Heart left ventricle (tissue), 16 donors: ENCODE data around the gene FANCE. TPM values are rescaled to one million over a fixed set of nuclear protein-coding genes. Genes with fewer than 3 reads are reported as not detected.

ENCODE experiments used
- ATAC-seq, 4 donors: fragments of 200-7000 bp; cut with Tn5 transposase; one replicate each; pipeline ENCODE4 v1.9.1; 2020 to 2022; ENCODE audit warnings: moderate library complexity in 4 of 4, mild to moderate bottlenecking in 3 of 4, moderate number of reproducible peaks in 1 of 4
- DNase-seq, 5 donors: peaks; one replicate each; pipeline ENCODE4 v3.0.0-alpha.2; 2020
- H3K27ac ChIP-seq, 12 donors: fragments of 200-600 bp; sonication (generic) in 4 of 12; one replicate each; pipeline versions ENCODE4 v1.5.0 to v1.8.0; 2016 to 2022; ENCODE audit warnings: mild to moderate bottlenecking in 2 of 12
- H3K27me3 ChIP-seq, 9 donors: fragments of 200-600 bp; sonication (generic) in 2 of 9; one replicate each; pipeline versions ENCODE4 v1.5.1 to v1.8.0; 2016 to 2022; ENCODE audit warnings: mild to moderate bottlenecking in 3 of 9
- H3K36me3 ChIP-seq, 9 donors: fragments of 200-600 bp; sonication (generic) in 2 of 9; one replicate each; pipeline versions ENCODE4 v1.5.0 to v1.8.0; 2018 to 2022; ENCODE audit warnings: mild to moderate bottlenecking in 2 of 9
- H3K4me1 ChIP-seq, 12 donors: fragments of 200-600 bp; sonication (generic) in 4 of 12; one replicate each; pipeline versions ENCODE4 v1.5.0 to v1.8.0; 2016 to 2022; ENCODE audit warnings: mild to moderate bottlenecking in 3 of 12
- H3K4me3 ChIP-seq, 12 donors: fragments of 200-600 bp; sonication (generic) in 4 of 12; one replicate each; pipeline versions ENCODE4 v1.5.0 to v1.8.0; 2017 to 2022; ENCODE audit warnings: mild to moderate bottlenecking in 9 of 12, moderate library complexity in 4 of 12
- H3K9me3 ChIP-seq, 12 donors: fragments of 200-600 bp; sonication (generic) in 4 of 12; one replicate each; pipeline versions ENCODE4 v1.5.0 to v1.8.0; 2016 to 2022; ENCODE audit warnings: mild to moderate bottlenecking in 1 of 12
- POLR2A ChIP-seq, 2 donors: fragments of 450-650 bp; IDR thresholded peaks; one replicate each; pipeline ENCODE4 v1.6.1; 2017; ENCODE audit warnings: antibody characterized with exemption in 2 of 2, mild to moderate bottlenecking in 2 of 2, moderate library complexity in 2 of 2
- WGBS, 4 donors: extraction: QIAGEN DNeasy Blood & Tissue Kit in 2 of 4; methylation state at CpG; one replicate each; pipeline versions ENCODE4 v1.1.5 to v1.1.7; 2013 to 2018; 5-methylcytosine and 5-hydroxymethylcytosine counted together
- intact Hi-C, 10 donors: fragments of 100-400 bp; cut with DNase I; formaldehyde crosslinking; loops; one replicate each; pipeline versions ENCODE4 v1.11.1 to v1.14.2; 2022
- polyA plus RNA-seq, 2 donors: library from polyadenylated mRNA; stranded (reverse); fragments of 200-250 nt; gene quantifications; one replicate each; pipeline ENCODE4 v1.2.3, GENCODE V29; 2013
- total RNA-seq, 9 donors: library from RNA; depleted of rRNA in 2 of 9; stranded (reverse); fragments of >200 nt in 2 of 9; fragmentation: NEBNext Ultra II Directional in 3 of 9; extraction: Animal tissue kit (Norgen Biotek cat#: 25700) in 3 of 9; gene quantifications; one replicate each; pipeline versions ENCODE4 v1.1.0 to v1.2.4, GENCODE V29; 2016 to 2023
- TF ChIP-seq, protein P1 (sequence below), 12 donors: fragments of 200-600 bp; sonication (generic) in 4 of 12; IDR thresholded peaks; one replicate each; pipeline versions ENCODE4 v1.5.0 to v1.8.0; 2018 to 2022; ENCODE audit warnings: antibody characterized with exemption in 12 of 12, mild to moderate bottlenecking in 5 of 12
- donor health status: ischemic (EF 13 %, LVEDD 7.1; RV severe dilation, severe dysfunction).
- donor health status: healthy with polysubstance abuse.
- donor health status: DM: no; HTN: yes; CAD: no.
- donor health status: DM: no; HTN: no; CAD: no.
- donor health status: ischemic (EF 25% LVEDD 6.9; RV normal size, moderate dysfunction).
- donor health status: ischemic (EF 25% LVEDD 5.7; RV mildly dilated, moderate dysfunction).
- donor health status: healthy.
- donor health status: DM: yes; HTN: yes; CAD: no.
- donor health status: ischemic (EF 35%, LVEDD 5.7; RV mildly dilated, moderate dysfunction).
- donor health status: nonischemic (EF 11% LVEDD 7.7; RV severe dilation, severe dysfunction).
- donor health status: DM: yes; HTN: yes; CAD: no.
- donor health status: PGD.
- donor health status: ischemic (EF 29% LVEDD 5.4; RV normal size, mild dysfunction).
- donor health status: nonischemic (EF 23%, LVEDD 6.1; RV moderate dilation, normal function).

The FANCE gene
- total and polyA plus RNA-seq, 11 donors: 1.3 to 4.6 (median 3.6) TPM

GRCh38 chr6:35441642-35442041, 10.5 kb upstream of the FANCE start:
- TF ChIP-seq, protein P1, sequence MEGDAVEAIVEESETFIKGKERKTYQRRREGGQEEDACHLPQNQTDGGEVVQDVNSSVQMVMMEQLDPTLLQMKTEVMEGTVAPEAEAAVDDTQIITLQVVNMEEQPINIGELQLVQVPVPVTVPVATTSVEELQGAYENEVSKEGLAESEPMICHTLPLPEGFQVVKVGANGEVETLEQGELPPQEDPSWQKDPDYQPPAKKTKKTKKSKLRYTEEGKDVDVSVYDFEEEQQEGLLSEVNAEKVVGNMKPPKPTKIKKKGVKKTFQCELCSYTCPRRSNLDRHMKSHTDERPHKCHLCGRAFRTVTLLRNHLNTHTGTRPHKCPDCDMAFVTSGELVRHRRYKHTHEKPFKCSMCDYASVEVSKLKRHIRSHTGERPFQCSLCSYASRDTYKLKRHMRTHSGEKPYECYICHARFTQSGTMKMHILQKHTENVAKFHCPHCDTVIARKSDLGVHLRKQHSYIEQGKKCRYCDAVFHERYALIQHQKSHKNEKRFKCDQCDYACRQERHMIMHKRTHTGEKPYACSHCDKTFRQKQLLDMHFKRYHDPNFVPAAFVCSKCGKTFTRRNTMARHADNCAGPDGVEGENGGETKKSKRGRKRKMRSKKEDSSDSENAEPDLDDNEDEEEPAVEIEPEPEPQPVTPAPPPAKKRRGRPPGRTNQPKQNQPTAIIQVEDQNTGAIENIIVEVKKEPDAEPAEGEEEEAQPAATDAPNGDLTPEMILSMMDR (IDR thresholded peaks at IDR 0.05): no peak
- TF ChIP-seq POLR2A (IDR thresholded peaks at IDR 0.05): no peak
- H3K27ac ChIP-seq: no peak overlapping the region
- ATAC-seq (no peak), DNase-seq (no peak)
- no peaks in the 10 kb centered on the region for H3K36me3 ChIP-seq
- intact Hi-C loops: no loop called here
- 86 to 94% (median 90%) methylated on average over 4 of the region's 4 CpGs for WGBS, 4 donors
- H3K4me1 ChIP-seq: no peaks in the 10 kb centered on the region
- H3K4me3 ChIP-seq: no peak overlapping the region
- no peaks in the 10 kb centered on the region for H3K9me3 ChIP-seq
- H3K27me3 ChIP-seq: no peaks in the 10 kb centered on the region

DNA sequence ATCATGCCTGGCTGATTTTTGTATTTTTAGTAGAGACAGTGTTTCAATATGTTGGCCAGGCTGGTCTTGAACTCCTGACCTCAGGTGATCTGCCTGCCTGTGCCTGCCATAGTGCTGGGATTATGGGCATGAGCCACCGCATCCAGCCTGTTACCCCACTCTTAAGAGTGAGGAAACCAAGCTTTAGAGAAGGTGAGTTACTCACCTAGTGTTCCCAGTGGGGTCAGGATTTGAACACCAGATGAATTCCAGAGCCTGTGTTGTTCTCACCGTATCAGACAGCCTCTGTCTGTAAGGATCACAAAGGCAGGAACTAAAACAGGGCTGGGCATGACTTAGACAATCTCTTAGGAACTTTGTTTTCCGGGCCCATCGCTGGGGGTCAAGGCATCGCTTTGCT, 9.4 kb upstream of the FANCE start:
- WGBS, 4 donors: 69 to 78% (median 74%) methylated on average over 5 of the region's 5 CpGs
- no peaks in the 10 kb centered on the region for H3K27me3 ChIP-seq
- H3K9me3 ChIP-seq: peaks cover 0 to 4% (median 0%) of the 10 kb centered on the region in 12 donors
- no peak for TF ChIP-seq POLR2A (IDR thresholded peaks at IDR 0.05)
- TF ChIP-seq, protein P1 (IDR thresholded peaks at IDR 0.05): no peak
- no peak for DNase-seq
- no peak for ATAC-seq
- no peaks in the 10 kb centered on the region for H3K4me1 ChIP-seq
- H3K36me3 ChIP-seq: no peaks in the 10 kb centered on the region
- no peak overlapping the region for H3K27ac ChIP-seq
- intact Hi-C loops: no loop called here
- H3K4me3 ChIP-seq: no peak overlapping the region

DNA sequence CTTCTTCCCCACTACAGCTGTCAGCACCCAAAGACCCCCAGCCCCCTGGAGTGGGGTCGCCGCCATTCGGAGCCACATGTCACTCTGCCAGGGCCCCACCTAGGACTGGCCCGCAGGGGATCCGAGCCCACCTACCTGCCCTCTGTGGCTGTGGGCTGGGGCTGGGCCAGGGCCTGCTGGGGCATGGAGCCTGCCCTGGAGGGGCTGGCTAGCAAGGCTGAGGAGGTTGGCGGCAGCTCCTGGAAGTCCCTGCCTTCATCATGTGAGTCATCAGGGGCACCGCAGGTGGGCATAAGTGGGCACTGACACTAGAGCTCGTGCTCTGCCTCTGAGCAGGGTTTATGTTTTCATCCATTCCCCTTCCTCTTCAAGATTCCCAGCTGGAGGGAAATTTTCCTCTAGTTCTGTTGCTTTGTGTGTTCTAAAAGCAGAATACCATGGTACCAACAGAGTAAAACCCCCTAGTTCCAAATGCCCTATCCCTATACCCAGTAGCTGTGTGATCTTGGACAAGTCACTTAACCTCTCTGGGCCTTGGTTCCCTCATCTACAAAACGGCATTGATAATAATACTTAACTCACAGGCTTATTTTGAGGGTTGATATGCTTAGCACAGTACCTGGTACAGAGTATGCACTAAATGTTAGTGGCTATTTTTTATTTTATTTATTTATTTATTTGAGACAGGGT, 8.7 kb upstream of the FANCE start:
- ATAC-seq: no peak

GRCh38 chr6:35445691-35446090, 6.4 kb upstream of the FANCE start:
- peaks cover 0 to 5% (median 0%) of the 10 kb centered on the region in 12 donors for H3K4me1 ChIP-seq
- ATAC-seq (no peak), DNase-seq (no peak)
- H3K27ac ChIP-seq: no peak overlapping the region
- TF ChIP-seq POLR2A (IDR thresholded peaks at IDR 0.05): no peak
- TF ChIP-seq, protein P1 (IDR thresholded peaks at IDR 0.05): no peak
- H3K36me3 ChIP-seq: no peaks in the 10 kb centered on the region
- 75 to 90% (median 86%) methylated on average over 5 to 7 of the region's 7 CpGs for WGBS, 4 donors
- H3K9me3 ChIP-seq: peaks cover 0 to 4% (median 0%) of the 10 kb centered on the region in 12 donors
- no peak overlapping the region for H3K4me3 ChIP-seq
- no peaks in the 10 kb centered on the region for H3K27me3 ChIP-seq
- intact Hi-C loops: loop anchor here in 3 of 10 donors (5.0 kb wide), 1 partner anchor 148 kb away; the partner anchor contains the start of gene DEF6 (in 3 of the 3)

More for the DNA sequence above, 8.7 kb upstream of the FANCE start:
- Histone ChIP-seq H3K4me3 (no peak overlapping the region), H3K36me3 (no peaks in the 10 kb centered on the region), H3K27ac (no peak overlapping the region), H3K9me3 (peaks cover 0 to 4% (median 0%) of the 10 kb centered on the region in 12 donors), H3K27me3 (no peaks in the 10 kb centered on the region), H3K4me1 (no peaks in the 10 kb centered on the region)
- TF ChIP-seq, protein P1 (IDR thresholded peaks at IDR 0.05): no peak
- no peak for TF ChIP-seq POLR2A (IDR thresholded peaks at IDR 0.05)
- DNase-seq: no peak
- intact Hi-C loops: no loop called here
- 82 to 87% (median 86%) methylated on average over 6 to 9 of the region's 9 CpGs for WGBS, 4 donors
